Psoas muscle (tissue), 8 donors: ENCODE data around the gene ARL17B. TPM values are rescaled to one million over a fixed set of nuclear protein-coding genes. Genes with fewer than 3 reads are reported as not detected.
"Not testable (repeated sequence)": the region's sequence is repeated elsewhere in the genome, so short reads cannot be mapped to it uniquely, and the experiment has no call there.

Experiments used
- ATAC-seq, 4 donors: fragments of 200-7000 bp; cut with Tn5 transposase; one replicate each; pipeline ENCODE4 v1.9.1; 2020; ENCODE audit warnings: moderate library complexity in 3 of 4, mild to moderate bottlenecking in 2 of 4
- DNase-seq, 2 donors: peaks; one replicate each; pipeline ENCODE4 v3.0.0-alpha.2; 2020
- H3K27ac ChIP-seq: fragments of 200-600 bp; one replicate; pipeline ENCODE4 v1.8.0; 2022
- H3K27me3 ChIP-seq, 3 donors: fragments of 200-600 bp in 1 of 3; one replicate each; pipeline versions ENCODE4 v1.6.1 to v1.8.0; 2013 to 2022; ENCODE audit warnings: low read length in 2 of 3, mild to moderate bottlenecking in 2 of 3, moderate library complexity in 1 of 3; ENCODE audit not compliant: insufficient read depth in 3 of 3
- H3K36me3 ChIP-seq, 2 donors: fragments of 200-600 bp in 1 of 2; one replicate each; pipeline versions ENCODE4 v1.6.1 to v1.8.0; 2013 to 2022; ENCODE audit warnings: low read depth in 1 of 2, mild to moderate bottlenecking in 1 of 2, moderate library complexity in 1 of 2; ENCODE audit not compliant: insufficient read depth in 1 of 2
- H3K4me1 ChIP-seq: fragments of 200-600 bp; one replicate; pipeline ENCODE4 v1.8.0; 2022
- H3K4me3 ChIP-seq: fragments of 200-600 bp; one replicate; pipeline ENCODE4 v1.8.0; 2022; ENCODE audit warnings: mild to moderate bottlenecking
- H3K9me3 ChIP-seq: fragments of 200-600 bp; one replicate; pipeline ENCODE4 v1.8.0; 2022
- CTCF ChIP-seq: fragments of 200-600 bp; IDR thresholded peaks from one replicate; pipeline ENCODE4 v1.8.0; 2022; ENCODE audit warnings: antibody characterized with exemption
- WGBS, 3 donors: extraction: QIAGEN DNeasy Blood & Tissue Kit; methylation state at CpG; one replicate each; pipeline versions ENCODE4 v1.1.6 to v1.1.7; 2013; 5-methylcytosine and 5-hydroxymethylcytosine counted together
- intact Hi-C, 2 donors: fragments of 100-400 bp; cut with DNase I; formaldehyde crosslinking; loops; one replicate each; pipeline versions ENCODE4 v1.11.0 to v1.14.2; 2022
- polyA plus RNA-seq, 3 donors: library from polyadenylated mRNA; stranded (reverse); fragments of 200-250 nt; gene quantifications; one replicate each; pipeline ENCODE4 v1.2.3, GENCODE V29; 2013
- total RNA-seq, 4 donors: library from RNA; stranded (reverse); fragmentation: NEBNext Ultra II Directional in 2 of 4; extraction: Animal tissue kit (Norgen Biotek cat#: 25700) in 2 of 4; gene quantifications; one replicate each; pipeline versions ENCODE4 v1.2.1 to v1.2.4, GENCODE V29; 2021 to 2023
- donor health status: healthy with polysubstance abuse.
- donor health status: DM: no; HTN: no; CAD: no; lungs with moderate emphysema.
- donor health status: Bipolar disorder and iron deficiency.
- donor health status: healthy.
- donor health status: DM: yes; HTN: yes; CAD: no.
- donor health status: DM: no; HTN: no; CAD: no.
- donor health status: DM: no; HTN: no; CAD: no.
- donor health status: DM: yes; HTN: yes; CAD: no.

The ARL17B gene
- total and polyA plus RNA-seq, 7 donors = 3.8 to 27.1 (median 8.5) TPM

GRCh38 chr17:46264456-46265198 lies 96.9 kb downstream of the ARL17B start:
- no peaks in the 10 kb centered on the region for H3K9me3 ChIP-seq
- peak in 1 of 4 donors; percentile 31 for ATAC-seq
- 33 to 53% (median 33%) methylated on average over 3 of the region's 3 CpGs for WGBS, 3 donors
- peak overlapping the region; percentile 52 for H3K27ac ChIP-seq
- no peaks in the 10 kb centered on the region for H3K36me3 ChIP-seq
- peaks cover 8% of the 10 kb centered on the region for H3K4me1 ChIP-seq
- intact Hi-C loops = no loop called here
- no peak for TF ChIP-seq CTCF
- no peak for DNase-seq
- no peak overlapping the region for H3K4me3 ChIP-seq
- H3K27me3 ChIP-seq = no peaks in the 10 kb centered on the region

GRCh38 chr17:46262271-46262670 lies 99.3 kb downstream of the ARL17B start:
- Histone ChIP-seq H3K36me3 (no peaks in the 10 kb centered on the region), H3K9me3 (no peaks in the 10 kb centered on the region), H3K27ac (no peak overlapping the region), H3K4me1 (peaks cover 5% of the 10 kb centered on the region), H3K27me3 (no peaks in the 10 kb centered on the region), H3K4me3 (no peak overlapping the region)
- 93 to 97% (median 94%) methylated on average over 8 of the region's 8 CpGs for WGBS, 3 donors
- ATAC-seq = no peak
- intact Hi-C loops = no loop called here
- TF ChIP-seq CTCF = no peak
- no peak for DNase-seq

- ATAC-seq = peak; percentile 76 to 86 (median 82)
Observed at GRCh38 chr17:46259845-46260661, 101.5 kb downstream of the ARL17B start.

GRCh38 chr17:46256369-46256768 lies 105.2 kb downstream of the ARL17B start:
- ATAC-seq, H3K27ac ChIP-seq, H3K27me3 ChIP-seq, H3K4me1 ChIP-seq, H3K4me3 ChIP-seq, intact Hi-C loops, DNase-seq, H3K36me3 ChIP-seq, H3K9me3 ChIP-seq: not testable (repeated sequence)
- 89 to 96% (median 91%) methylated on average over 1 of the region's 1 CpG for WGBS, 3 donors

More at GRCh38 chr17:46259845-46260661, 101.5 kb downstream of the ARL17B start:
- peak; percentile 33 to 70 for DNase-seq
- H3K9me3 ChIP-seq, H3K27me3 ChIP-seq, intact Hi-C loops, H3K36me3 ChIP-seq, H3K27ac ChIP-seq, H3K4me1 ChIP-seq: not testable (repeated sequence)
- peak overlapping the region; percentile 58 for H3K4me3 ChIP-seq
- 2 to 6% (median 3%) methylated on average over 13 to 40 of the region's 62 CpGs for WGBS, 3 donors
- TF ChIP-seq CTCF = peak; percentile 18

GRCh38 chr17:46254215-46254614 lies 107.4 kb downstream of the ARL17B start:
- WGBS, 3 donors = 91 to 95% (median 93%) methylated on average over 5 of the region's 6 CpGs
- H3K36me3 ChIP-seq, H3K27me3 ChIP-seq, ATAC-seq, H3K4me3 ChIP-seq, intact Hi-C loops, DNase-seq, H3K9me3 ChIP-seq, H3K27ac ChIP-seq, H3K4me1 ChIP-seq: not testable (repeated sequence)
